PC-3 (cell line): ENCODE measurements around the gene KIF13A.

Experiments used
- EZH2 ChIP-seq: fragments of 300-600 bp; sonication (generic); IDR thresholded peaks from one replicate; pipeline ENCODE4 v1.6.1; 2017; ENCODE audit warnings: antibody characterized with exemption, mild to moderate bottlenecking, low read length; ENCODE audit not compliant: unreplicated experiment
- TF ChIP-seq, protein P1 (sequence below): fragments of 300-600 bp; sonication (generic); conservative IDR thresholded peaks from 2 replicates; pipeline ENCODE4 v1.5.1; 2017; ENCODE audit warnings: antibody characterized with exemption, low read depth, mild to moderate bottlenecking, low read length

DNA sequence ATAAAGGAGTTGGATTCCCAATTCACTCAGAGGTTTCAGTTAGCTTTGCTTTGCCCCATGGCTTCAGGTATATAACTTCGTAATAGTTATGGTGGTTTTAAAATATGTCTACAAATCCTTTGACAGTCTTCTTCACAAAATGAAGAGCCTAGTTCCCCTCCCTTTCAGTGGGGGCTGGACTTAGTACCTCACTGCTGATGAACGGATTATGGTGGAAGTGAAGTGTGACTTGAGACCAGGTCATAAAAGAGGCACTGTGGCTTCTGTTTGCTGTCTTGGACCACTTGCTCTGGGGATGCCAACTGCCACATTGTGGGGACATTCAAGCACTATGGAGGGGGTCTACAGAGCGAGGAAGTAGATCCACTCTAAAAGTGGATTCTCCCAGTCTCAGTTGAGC, 233.2 kb downstream of the KIF13A start:
- no peak for TF ChIP-seq EZH2
- TF ChIP-seq, protein P1, sequence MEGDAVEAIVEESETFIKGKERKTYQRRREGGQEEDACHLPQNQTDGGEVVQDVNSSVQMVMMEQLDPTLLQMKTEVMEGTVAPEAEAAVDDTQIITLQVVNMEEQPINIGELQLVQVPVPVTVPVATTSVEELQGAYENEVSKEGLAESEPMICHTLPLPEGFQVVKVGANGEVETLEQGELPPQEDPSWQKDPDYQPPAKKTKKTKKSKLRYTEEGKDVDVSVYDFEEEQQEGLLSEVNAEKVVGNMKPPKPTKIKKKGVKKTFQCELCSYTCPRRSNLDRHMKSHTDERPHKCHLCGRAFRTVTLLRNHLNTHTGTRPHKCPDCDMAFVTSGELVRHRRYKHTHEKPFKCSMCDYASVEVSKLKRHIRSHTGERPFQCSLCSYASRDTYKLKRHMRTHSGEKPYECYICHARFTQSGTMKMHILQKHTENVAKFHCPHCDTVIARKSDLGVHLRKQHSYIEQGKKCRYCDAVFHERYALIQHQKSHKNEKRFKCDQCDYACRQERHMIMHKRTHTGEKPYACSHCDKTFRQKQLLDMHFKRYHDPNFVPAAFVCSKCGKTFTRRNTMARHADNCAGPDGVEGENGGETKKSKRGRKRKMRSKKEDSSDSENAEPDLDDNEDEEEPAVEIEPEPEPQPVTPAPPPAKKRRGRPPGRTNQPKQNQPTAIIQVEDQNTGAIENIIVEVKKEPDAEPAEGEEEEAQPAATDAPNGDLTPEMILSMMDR: no peak
